ENCODE data around the gene CST7. TPM values are rescaled to one million over a fixed set of nuclear protein-coding genes. Genes with fewer than 3 reads are reported as not detected.
"Not testable (repeated sequence)": the region's sequence is repeated elsewhere in the genome, so short reads cannot be mapped to it uniquely, and the experiment has no call there.

Gene CST7
- total RNA-seq, 1 donor from 2014 or later, result not detected

- no peak for DNase-seq (ENCODE audit: extremely low read depth, low read depth, low spot score)
Observed at GRCh38 chr20:24998631-24999445, 49.8 kb downstream of the CST7 start.

- no peak for DNase-seq (ENCODE audit: extremely low read depth, low read depth, low spot score)
Observed at GRCh38 chr20:24999568-24999967, 50.5 kb downstream of the CST7 start.

- no peak for DNase-seq (ENCODE audit: extremely low read depth, low read depth, low spot score)
Observed at GRCh38 chr20:25000268-25000801, 51.3 kb downstream of the CST7 start.

- not testable (repeated sequence) for DNase-seq (ENCODE audit: extremely low read depth, low read depth, low spot score)
Observed at GRCh38 chr20:25001323-25001722, 52.3 kb downstream of the CST7 start.

GRCh38 chr20:25003002-25003401 lies 53.9 kb downstream of the CST7 start:
- no peak for DNase-seq (ENCODE audit: extremely low read depth, low read depth, low spot score)

GRCh38 chr20:25005220-25005619 lies 56.2 kb downstream of the CST7 start:
- no peak for DNase-seq (ENCODE audit: extremely low read depth, low read depth, low spot score)

- no peak for DNase-seq (ENCODE audit: extremely low read depth, low read depth, low spot score)
Observed at GRCh38 chr20:25005661-25006060, 56.6 kb downstream of the CST7 start.

- no peak for DNase-seq (ENCODE audit: extremely low read depth, low read depth, low spot score)
Observed at GRCh38 chr20:25006431-25007167, 57.5 kb downstream of the CST7 start.

GRCh38 chr20:25007491-25008305 lies 58.6 kb downstream of the CST7 start:
- DNase-seq (ENCODE audit: extremely low read depth, low read depth, low spot score), result no peak

- DNase-seq (ENCODE audit: extremely low read depth, low read depth, low spot score), result no peak
Observed at GRCh38 chr20:25008388-25009217, 59.5 kb downstream of the CST7 start.

Other genes starting within 250 kb of the CST7 start
- gene APMAP, start 43.5 kb downstream of the CST7 start, total RNA-seq, result 132 and 154 TPM in 2 replicates
- 10.9 and 21.1 TPM in 2 replicates for gene ACSS1, start 108.9 kb downstream of the CST7 start, total RNA-seq
- gene VSX1, start 132.9 kb downstream of the CST7 start, total RNA-seq, result not detected in 2 replicates
- 46.3 and 57.7 TPM in 2 replicates for gene ENTPD6, start 246.4 kb downstream of the CST7 start, total RNA-seq